SK-N-SH (cell line): Measurements from ENCODE around the gene LCORL. TPM values are rescaled to one million over a fixed set of nuclear protein-coding genes. Genes with fewer than 3 reads are reported as not detected.

Experiments
- CTCF ChIA-PET: fragments of 300-600, 350-600 bp; formaldehyde crosslinking; extraction: SDS; loops from one replicate; lab custom pipeline; 2021; lab: Yijun Ruan, JAX
- POLR2A ChIA-PET: fragments of 350-600 bp; sonication (Branson Sonifier 250); formaldehyde crosslinking; extraction: SDS; loops from one replicate; lab custom pipeline; 2020; ENCODE audit warnings: antibody characterized with exemption, inconsistent platforms; lab: Yijun Ruan, JAX
- DNase-seq: peaks from one replicate; pipeline ENCODE4 v3.0.0; 2012
- H2AFZ ChIP-seq: fragments of 200-600 bp; sonication (generic); 2 replicates; pipeline ENCODE4 v1.8.1; 2016; ENCODE audit warnings: antibody characterized with exemption, mild to moderate bottlenecking, low read depth
- H3F3A ChIP-seq: fragments of 200-600 bp; sonication (generic); replicated peaks from 2 replicates; pipeline ENCODE3; 2016; ENCODE audit warnings: antibody characterized with exemption, mild to moderate bottlenecking; ENCODE audit not compliant: insufficient read depth
- H3K27ac ChIP-seq, 2 experiments: fragments of 200-500 bp in 1 of 2; fragments of 200-600 bp in 1 of 2; sonication (Bioruptor generic) in 1 of 2; sonication (generic), shearing (Covaris generic) in 1 of 2; 2 replicates each; pipeline versions ENCODE4 v1.5.1 to v1.6.1; 2014 to 2016; ENCODE audit warnings: low read depth in 2 of 2, inconsistent platforms in 1 of 2, low read length in 1 of 2, mild to moderate bottlenecking in 1 of 2, mixed read lengths in 1 of 2
- H3K27me3 ChIP-seq: fragments of 200-600 bp; sonication (generic), shearing (Covaris generic); 2 replicates; pipeline ENCODE4 v1.6.1; 2016; ENCODE audit warnings: mixed run types; ENCODE audit not compliant: insufficient read depth
- H3K36me3 ChIP-seq, 2 experiments: fragments of 200-500 bp in 1 of 2; fragments of 200-600 bp in 1 of 2; sonication (Bioruptor generic) in 1 of 2; sonication (generic) in 1 of 2; replicated peaks in 1 of 2; 2 replicates each; pipeline versions ENCODE3 to v1.5.1; 2014 to 2016; ENCODE audit warnings: low read length in 1 of 2, mild to moderate bottlenecking in 1 of 2; ENCODE audit not compliant: insufficient read depth in 2 of 2, control insufficient read depth in 1 of 2
- H3K4me1 ChIP-seq, 2 experiments: fragments of 200-500 bp in 1 of 2; fragments of 200-600 bp in 1 of 2; sonication (Bioruptor generic) in 1 of 2; sonication (generic), shearing (Covaris generic) in 1 of 2; 2 replicates each; pipeline versions ENCODE4 v1.5.1 to v1.6.1; 2014 to 2016; ENCODE audit warnings: low read depth in 1 of 2, low read length in 1 of 2, mixed run types in 1 of 2; ENCODE audit not compliant: insufficient read depth in 2 of 2, control insufficient read depth in 1 of 2
- H3K4me2 ChIP-seq: fragments of 200-600 bp; sonication (generic), shearing (Covaris generic); 2 replicates; pipeline ENCODE4 v1.6.1; 2017; ENCODE audit warnings: mixed run types
- H3K4me3 ChIP-seq, 2 experiments: fragments of 200-500 bp in 1 of 2; fragments of 200-600 bp in 1 of 2; sonication (Bioruptor generic) in 1 of 2; sonication (generic), shearing (Covaris generic) in 1 of 2; 2 replicates each; pipeline versions ENCODE4 v1.5.1 to v1.8.1; 2014 to 2016; ENCODE audit warnings: low read depth in 2 of 2, inconsistent platforms in 1 of 2, low read length in 1 of 2, mild to moderate bottlenecking in 1 of 2, mixed read lengths in 1 of 2, moderate library complexity in 1 of 2
- H3K79me2 ChIP-seq: fragments of 200-600 bp; sonication (generic); 2 replicates; pipeline ENCODE4 v1.8.1; 2017; ENCODE audit warnings: mild to moderate bottlenecking; ENCODE audit not compliant: insufficient read depth
- H3K9ac ChIP-seq: fragments of 200-600 bp; sonication (generic); 2 replicates; pipeline ENCODE4 v1.6.1; 2017; ENCODE audit warnings: mixed run types
- H3K9me2 ChIP-seq: fragments of 200-600 bp; sonication (generic); 2 replicates; pipeline ENCODE4 v1.6.1; 2017; ENCODE audit warnings: mixed run types
- H3K9me3 ChIP-seq: fragments of 200-600 bp; sonication (generic); 2 replicates; pipeline ENCODE4 v1.6.1; 2017; ENCODE audit warnings: mixed run types, mild to moderate bottlenecking, moderate library complexity
- H4K20me1 ChIP-seq: fragments of 200-600 bp; sonication (generic); 2 replicates; pipeline ENCODE4 v1.6.1; 2017; ENCODE audit warnings: mild to moderate bottlenecking, mixed run types; ENCODE audit not compliant: insufficient read depth
- CTCF ChIP-seq: fragments of 200-600 bp; sonication (generic); IDR thresholded peaks from 2 replicates; pipeline ENCODE4 v1.6.1; 2017; ENCODE audit warnings: antibody characterized with exemption, mild to moderate bottlenecking, moderate library complexity
- EP300 ChIP-seq, 2 experiments: IDR thresholded peaks; 2 replicates each; pipeline versions ENCODE4 v1.4.0 to v1.6.1; 2012; ENCODE audit warnings: borderline replicate concordance in 1 of 2, low read depth in 1 of 2, low read length in 1 of 2
- EZH2phosphoT487 ChIP-seq: fragments of 200-600 bp; sonication (generic); IDR thresholded peaks from 2 replicates; pipeline ENCODE4 v1.6.1; 2017; ENCODE audit warnings: low read depth, mixed run types, mild to moderate bottlenecking, antibody characterized with exemption, moderate library complexity, borderline replicate concordance
- FOSL2 ChIP-seq: IDR thresholded peaks from 2 replicates; pipeline ENCODE4 v1.4.0; 2012; ENCODE audit warnings: low read depth, mild to moderate bottlenecking, moderate library complexity, borderline replicate concordance
- GABPA ChIP-seq: IDR thresholded peaks from 2 replicates; pipeline ENCODE4 v1.4.0; 2012; ENCODE audit warnings: low read depth, mild to moderate bottlenecking
- IRF3 ChIP-seq: fragments of 150-350 bp; IDR thresholded peaks from 2 replicates; pipeline ENCODE4 v1.6.1; 2016; ENCODE audit warnings: mild to moderate bottlenecking, low read depth, low read length
- MEF2A ChIP-seq: IDR thresholded peaks from 2 replicates; pipeline ENCODE4 v1.4.0; 2012; ENCODE audit warnings: low read depth, borderline replicate concordance
- RAD21 ChIP-seq: IDR thresholded peaks from 2 replicates; pipeline ENCODE4 v1.6.1; 2012; ENCODE audit warnings: mild to moderate bottlenecking, low read length
- RCOR1 ChIP-seq: fragments of 150-350 bp; IDR thresholded peaks from 2 replicates; pipeline ENCODE4 v1.6.1; 2017; ENCODE audit warnings: antibody characterized with exemption, low read length
- RFX5 ChIP-seq: IDR thresholded peaks from 2 replicates; pipeline ENCODE4 v1.6.1; 2012; ENCODE audit warnings: mild to moderate bottlenecking, improper control_type of control experiment, low read length
- SMC3 ChIP-seq: IDR thresholded peaks from 2 replicates; pipeline ENCODE4 v1.6.1; 2012; ENCODE audit warnings: low read depth, low read length, improper control_type of control experiment
- TCF12 ChIP-seq: IDR thresholded peaks from 2 replicates; pipeline ENCODE4 v1.4.0; 2012
- WGBS: methylation state at CpG from one replicate; pipeline ENCODE4 v1.1.6; 2017; ENCODE audit warnings: low lambda C conversion rate; 5-methylcytosine and 5-hydroxymethylcytosine counted together
- polyA plus RNA-seq, 3 experiments: library from polyadenylated mRNA; depleted of rRNA; stranded (reverse); fragments of >200 nt; gene quantifications; 2 replicates each; pipeline ENCODE4 v1.2.3, GENCODE V29; 2012
- TF ChIP-seq, protein P1 (sequence below): IDR thresholded peaks from 2 replicates; pipeline ENCODE4; 2012
- TF ChIP-seq, protein P2 (sequence below): IDR thresholded peaks from 2 replicates; pipeline ENCODE4 v1.4.0; 2012; ENCODE audit warnings: low read depth, borderline replicate concordance
- TF ChIP-seq, protein P3 (sequence below): IDR thresholded peaks from 2 replicates; pipeline ENCODE4 v1.4.0; 2012; ENCODE audit warnings: low read depth, borderline replicate concordance

Gene LCORL
- polyA plus RNA-seq, 1 of the 3 experiments (the other 2 are of a cell fraction): 1.9 TPM

DNA sequence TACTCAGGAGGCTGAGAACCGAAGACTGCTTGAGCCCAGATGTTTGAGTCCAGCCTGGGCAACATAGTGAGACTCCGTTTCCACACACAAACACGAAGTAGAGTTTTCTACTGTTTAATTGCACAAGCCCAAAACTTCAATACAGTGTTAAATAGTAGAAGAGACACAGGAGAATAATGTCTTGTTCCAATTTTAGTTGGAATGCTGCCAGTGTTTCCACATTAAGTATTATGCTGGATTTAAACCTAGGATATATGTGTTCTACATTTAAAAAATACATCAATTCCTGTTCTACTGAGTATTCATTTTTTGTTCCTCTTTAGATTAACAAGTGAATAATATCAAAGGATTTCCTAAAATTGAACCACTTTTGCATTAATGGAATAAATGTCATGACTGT is 91.3 kb downstream of the LCORL start:
- peaks cover 12% of the 10 kb centered on the region; the same call in 1 of the 2 replicates for H3K79me2 ChIP-seq
- DNase-seq: no peak
- peaks cover 14% of the 10 kb centered on the region; the same call in 1 of the 2 replicates for H3K9me3 ChIP-seq
- no peak overlapping the region for H2AFZ ChIP-seq
- no peaks in the 10 kb centered on the region for H3K4me1 ChIP-seq
- TF ChIP-seq FOSL2 (no peak), TCF12 (no peak), IRF3 (no peak), MEF2A (no peak), RAD21 (no peak), CTCF (no peak), GABPA (no peak), RFX5 (no peak), SMC3 (no peak), EP300 (IDR thresholded peaks at IDR 0.05; ENCODE audit: borderline replicate concordance in 1 of 2, low read depth in 1 of 2, low read length in 1 of 2) (no peak), EZH2phosphoT487 (no peak), RCOR1 (no peak)
- TF ChIP-seq, protein P1, sequence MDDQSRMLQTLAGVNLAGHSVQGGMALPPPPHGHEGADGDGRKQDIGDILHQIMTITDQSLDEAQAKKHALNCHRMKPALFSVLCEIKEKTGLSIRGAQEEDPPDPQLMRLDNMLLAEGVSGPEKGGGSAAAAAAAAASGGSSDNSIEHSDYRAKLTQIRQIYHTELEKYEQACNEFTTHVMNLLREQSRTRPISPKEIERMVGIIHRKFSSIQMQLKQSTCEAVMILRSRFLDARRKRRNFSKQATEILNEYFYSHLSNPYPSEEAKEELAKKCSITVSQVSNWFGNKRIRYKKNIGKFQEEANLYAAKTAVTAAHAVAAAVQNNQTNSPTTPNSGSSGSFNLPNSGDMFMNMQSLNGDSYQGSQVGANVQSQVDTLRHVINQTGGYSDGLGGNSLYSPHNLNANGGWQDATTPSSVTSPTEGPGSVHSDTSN: no peak
- TF ChIP-seq, protein P2, sequence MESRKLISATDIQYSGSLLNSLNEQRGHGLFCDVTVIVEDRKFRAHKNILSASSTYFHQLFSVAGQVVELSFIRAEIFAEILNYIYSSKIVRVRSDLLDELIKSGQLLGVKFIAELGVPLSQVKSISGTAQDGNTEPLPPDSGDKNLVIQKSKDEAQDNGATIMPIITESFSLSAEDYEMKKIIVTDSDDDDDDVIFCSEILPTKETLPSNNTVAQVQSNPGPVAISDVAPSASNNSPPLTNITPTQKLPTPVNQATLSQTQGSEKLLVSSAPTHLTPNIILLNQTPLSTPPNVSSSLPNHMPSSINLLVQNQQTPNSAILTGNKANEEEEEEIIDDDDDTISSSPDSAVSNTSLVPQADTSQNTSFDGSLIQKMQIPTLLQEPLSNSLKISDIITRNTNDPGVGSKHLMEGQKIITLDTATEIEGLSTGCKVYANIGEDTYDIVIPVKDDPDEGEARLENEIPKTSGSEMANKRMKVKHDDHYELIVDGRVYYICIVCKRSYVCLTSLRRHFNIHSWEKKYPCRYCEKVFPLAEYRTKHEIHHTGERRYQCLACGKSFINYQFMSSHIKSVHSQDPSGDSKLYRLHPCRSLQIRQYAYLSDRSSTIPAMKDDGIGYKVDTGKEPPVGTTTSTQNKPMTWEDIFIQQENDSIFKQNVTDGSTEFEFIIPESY: no peak
- TF ChIP-seq, protein P3, sequence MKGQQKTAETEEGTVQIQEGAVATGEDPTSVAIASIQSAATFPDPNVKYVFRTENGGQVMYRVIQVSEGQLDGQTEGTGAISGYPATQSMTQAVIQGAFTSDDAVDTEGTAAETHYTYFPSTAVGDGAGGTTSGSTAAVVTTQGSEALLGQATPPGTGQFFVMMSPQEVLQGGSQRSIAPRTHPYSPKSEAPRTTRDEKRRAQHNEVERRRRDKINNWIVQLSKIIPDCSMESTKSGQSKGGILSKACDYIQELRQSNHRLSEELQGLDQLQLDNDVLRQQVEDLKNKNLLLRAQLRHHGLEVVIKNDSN: no peak
- TF ChIP-seq, all 33 proteins: peak for 0
- Histone ChIP-seq H3K27me3 (no peaks in the 10 kb centered on the region), H3K36me3 (peaks cover 0 to 15% of the 10 kb centered on the region in 2 experiments), H3K9ac (no peak overlapping the region), H3F3A (no peaks in the 10 kb centered on the region), H4K20me1 (no peaks in the 10 kb centered on the region), H3K4me2 (no peak overlapping the region), H3K4me3 (no peak overlapping the region), H3K9me2 (no peaks in the 10 kb centered on the region), H3K27ac (no peak overlapping the region)
- 95% methylated on average over 3 of the region's 3 CpGs for WGBS
- ChIA-PET CTCF (no interaction called here), POLR2A (no interaction called here)
